OCI-LY7 (cell line): ENCODE data around the gene UBXN2A. TPM values are rescaled to one million over a fixed set of nuclear protein-coding genes. Genes with fewer than 3 reads are reported as not detected.
"Not testable (repeated sequence)": the region's sequence is repeated elsewhere in the genome, so short reads cannot be mapped to it uniquely, and the experiment has no call there.

Experiments used
- BruUV-seq: library from RNA; stranded (reverse); fragments of 400-500 nt; replicated peaks from 2 replicates; lab custom pipeline; 2021; lab: Mats Ljungman, UMichigan
- CTCF ChIA-PET: fragments of 300-600 bp; sonication (Branson Sonifier 250); formaldehyde crosslinking; loops from one replicate; lab custom pipeline; 2022; ENCODE audit warnings: antibody characterized with exemption; ENCODE audit not compliant: unreplicated experiment; lab: Charles Lee
- POLR2A ChIA-PET: fragments of 300-600 bp; sonication (Branson Sonifier 250); formaldehyde crosslinking; loops from one replicate; lab custom pipeline; 2022; ENCODE audit warnings: antibody characterized with exemption; lab: Charles Lee
- DNase-seq: peaks from one replicate; pipeline ENCODE4 v3.0.0-alpha.2; 2015; ENCODE audit warnings: low spot score
- H2AFZ ChIP-seq: fragments of 200-600 bp; sonication (generic), shearing (Covaris generic); 2 replicates; pipeline ENCODE4 v1.6.1; 2014; ENCODE audit warnings: mild to moderate bottlenecking, antibody characterized with exemption, low read length, moderate library complexity
- H3K27ac ChIP-seq: fragments of 200-600 bp; sonication (generic); 2 replicates; pipeline ENCODE4 v1.5.1; 2014; ENCODE audit warnings: mixed run types, low read depth, mild to moderate bottlenecking, moderate library complexity, low read length, inconsistent platforms; ENCODE audit not compliant: poor library complexity, severe bottlenecking
- H3K36me3 ChIP-seq: fragments of 200-600 bp; sonication (generic); 2 replicates; pipeline ENCODE4 v1.6.1; 2014; ENCODE audit warnings: mild to moderate bottlenecking, antibody characterized with exemption, low read length, moderate library complexity, mixed read lengths; ENCODE audit not compliant: insufficient read depth
- H3K4me1 ChIP-seq: fragments of 200-600 bp; sonication (generic); 2 replicates; pipeline ENCODE4 v1.5.1; 2014; ENCODE audit warnings: mild to moderate bottlenecking, low read length; ENCODE audit not compliant: insufficient read depth, poor library complexity, severe bottlenecking
- H3K4me2 ChIP-seq: fragments of 200-600 bp; sonication (generic); 2 replicates; pipeline ENCODE4 v1.6.1; 2014; ENCODE audit warnings: mild to moderate bottlenecking, low read length
- H3K4me3 ChIP-seq: fragments of 200-600 bp; sonication (generic); 2 replicates; pipeline ENCODE4 v1.5.1; 2014; ENCODE audit warnings: mild to moderate bottlenecking, low read depth, low read length; ENCODE audit not compliant: poor library complexity, severe bottlenecking
- H3K79me2 ChIP-seq: fragments of 200-600 bp; sonication (generic); 2 replicates; pipeline ENCODE4 v1.6.1; 2016; ENCODE audit warnings: low read depth, mild to moderate bottlenecking, low read length, moderate library complexity, mixed read lengths; ENCODE audit not compliant: insufficient read depth
- H3K9me2 ChIP-seq: fragments of 200-600 bp; sonication (generic); 2 replicates; pipeline ENCODE4 v1.6.1; 2016; ENCODE audit warnings: mild to moderate bottlenecking, low read length, mixed read lengths; ENCODE audit not compliant: insufficient read depth
- H3K9me3 ChIP-seq: fragments of 200-600 bp; sonication (generic); 2 replicates; pipeline ENCODE4 v1.6.1; 2014; ENCODE audit warnings: mild to moderate bottlenecking, mixed run types, low read length, mixed read lengths
- H4K20me1 ChIP-seq: fragments of 200-600 bp; sonication (generic); 2 replicates; pipeline ENCODE4 v1.6.1; 2014; ENCODE audit warnings: mild to moderate bottlenecking, antibody characterized with exemption, low read length, moderate library complexity, mixed read lengths; ENCODE audit not compliant: insufficient read depth
- EZH2phosphoT487 ChIP-seq: fragments of 200-600 bp; sonication (generic); IDR thresholded peaks from 2 replicates; pipeline ENCODE4 v1.6.1; 2018; ENCODE audit warnings: low read depth, borderline replicate concordance, mild to moderate bottlenecking, mixed run types, antibody characterized with exemption, low read length, moderate library complexity, mixed read lengths
- intact Hi-C: fragments of 100-400 bp; cut with micrococcal nuclease; formaldehyde crosslinking; loops from one replicate; pipeline ENCODE4 v1.10.0; 2022; ENCODE audit not compliant: unreplicated experiment
- total RNA-seq, 2 experiments: library from RNA; depleted of rRNA in 1 of 2; stranded (reverse); fragments of >200 nt in 1 of 2; shearing (Covaris generic) in 1 of 2; gene quantifications; 2 replicates each; pipeline ENCODE4 v1.2.3, GENCODE V29; 2014 to 2022
- TF ChIP-seq, protein P1 (sequence below): fragments of 200-600 bp; sonication (generic); conservative IDR thresholded peaks from 2 replicates; pipeline ENCODE4 v1.5.1; 2014; ENCODE audit warnings: mild to moderate bottlenecking, antibody characterized with exemption, low read length, moderate library complexity, mixed read lengths

Gene UBXN2A
- total RNA-seq, 2 experiments from 2014 or later: 10.0 to 15.4 TPM

DNA sequence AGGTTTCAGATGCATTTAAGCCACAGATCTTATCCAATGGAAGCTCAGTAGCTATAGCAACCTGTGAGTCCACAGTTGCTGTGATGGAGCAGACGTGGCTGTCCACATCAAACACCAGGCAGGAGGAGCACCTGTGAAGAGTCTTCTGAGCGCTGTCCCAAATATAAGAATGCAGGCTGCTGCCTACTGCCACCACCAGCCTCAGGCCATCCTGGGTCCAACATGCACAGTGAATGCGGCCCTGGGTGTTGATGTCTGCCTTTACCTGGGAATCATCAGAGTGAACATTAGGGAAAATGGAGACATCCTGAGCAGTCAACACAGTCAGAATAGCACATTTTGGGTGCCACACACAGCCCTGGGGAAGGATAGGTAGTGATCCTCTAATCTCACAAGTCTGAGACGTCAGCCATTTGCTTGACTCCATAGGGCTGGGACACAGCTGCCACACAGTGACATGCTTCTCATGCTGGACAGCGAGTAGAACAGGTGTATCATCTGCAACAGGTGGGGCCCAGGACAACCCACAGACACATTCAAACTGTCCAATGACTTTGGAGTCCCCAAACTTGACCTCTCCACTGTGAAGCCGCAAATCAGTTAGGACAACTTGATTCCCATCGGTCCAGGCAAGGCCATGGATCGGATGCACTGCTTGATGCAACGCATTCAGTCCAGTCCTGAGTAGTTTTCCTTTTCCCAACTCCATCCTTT is 98.7 kb downstream of the UBXN2A start:
- no peaks in the 10 kb centered on the region for H3K9me2 ChIP-seq
- CTCF ChIA-PET: no interaction called here
- H3K4me3 ChIP-seq: no peak overlapping the region
- no peak overlapping the region for H3K4me2 ChIP-seq
- peaks cover 15% of the 10 kb centered on the region for H3K79me2 ChIP-seq
- DNase-seq: no peak
- H4K20me1 ChIP-seq: 0 out of 2 replicates have a peak, but pooled peaks cover under 1% of the 10 kb centered on the region
- H2AFZ ChIP-seq: no peak overlapping the region
- TF ChIP-seq, protein P1, sequence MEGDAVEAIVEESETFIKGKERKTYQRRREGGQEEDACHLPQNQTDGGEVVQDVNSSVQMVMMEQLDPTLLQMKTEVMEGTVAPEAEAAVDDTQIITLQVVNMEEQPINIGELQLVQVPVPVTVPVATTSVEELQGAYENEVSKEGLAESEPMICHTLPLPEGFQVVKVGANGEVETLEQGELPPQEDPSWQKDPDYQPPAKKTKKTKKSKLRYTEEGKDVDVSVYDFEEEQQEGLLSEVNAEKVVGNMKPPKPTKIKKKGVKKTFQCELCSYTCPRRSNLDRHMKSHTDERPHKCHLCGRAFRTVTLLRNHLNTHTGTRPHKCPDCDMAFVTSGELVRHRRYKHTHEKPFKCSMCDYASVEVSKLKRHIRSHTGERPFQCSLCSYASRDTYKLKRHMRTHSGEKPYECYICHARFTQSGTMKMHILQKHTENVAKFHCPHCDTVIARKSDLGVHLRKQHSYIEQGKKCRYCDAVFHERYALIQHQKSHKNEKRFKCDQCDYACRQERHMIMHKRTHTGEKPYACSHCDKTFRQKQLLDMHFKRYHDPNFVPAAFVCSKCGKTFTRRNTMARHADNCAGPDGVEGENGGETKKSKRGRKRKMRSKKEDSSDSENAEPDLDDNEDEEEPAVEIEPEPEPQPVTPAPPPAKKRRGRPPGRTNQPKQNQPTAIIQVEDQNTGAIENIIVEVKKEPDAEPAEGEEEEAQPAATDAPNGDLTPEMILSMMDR: no peak
- TF ChIP-seq EZH2phosphoT487: no peak
- no TSS peak for BruUV-seq
- H3K9me3 ChIP-seq: no peaks in the 10 kb centered on the region
- peaks cover 40% of the 10 kb centered on the region for H3K36me3 ChIP-seq
- no peaks in the 10 kb centered on the region for H3K4me1 ChIP-seq
- POLR2A ChIA-PET: no interaction called here
- H3K27ac ChIP-seq: no peak overlapping the region
- intact Hi-C loops: no loop called here

DNA sequence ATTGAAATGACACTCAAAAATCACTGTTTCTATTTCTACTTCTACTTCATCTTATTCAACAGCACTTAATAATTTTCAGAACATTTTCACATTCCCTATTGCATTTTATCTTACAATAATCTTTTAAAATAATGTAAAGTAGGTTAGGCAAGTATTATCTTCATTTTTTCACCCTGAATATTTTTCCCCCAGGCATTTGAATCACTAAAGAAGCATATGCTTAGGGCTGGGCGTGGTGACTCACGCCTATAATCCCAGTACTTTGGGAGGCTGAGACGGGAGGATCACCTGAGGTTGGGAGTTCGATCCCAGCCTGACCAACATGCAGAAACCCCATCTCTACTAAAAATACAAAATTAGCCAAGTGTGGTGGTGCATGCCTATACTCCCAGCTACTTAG is 100.2 kb downstream of the UBXN2A start:
- Histone ChIP-seq H3K4me1 (peaks cover under 1% of the 10 kb centered on the region), H3K4me3 (no peak overlapping the region), H3K27ac (no peak overlapping the region), H3K36me3 (peaks cover 36% of the 10 kb centered on the region), H3K9me2 (no peaks in the 10 kb centered on the region), H4K20me1 (no peaks in the 10 kb centered on the region), H3K9me3 (no peaks in the 10 kb centered on the region), H3K79me2 (peaks cover 9% of the 10 kb centered on the region; the same call in 1 of the 2 replicates), H3K4me2 (no peak overlapping the region), H2AFZ (no peak overlapping the region)
- ChIA-PET POLR2A (interaction anchor here (1.0 kb wide), 1 partner anchor 11 kb away, joined by 6 read pairs; no protein-coding TSS in a partner anchor), CTCF (no interaction called here)
- TF ChIP-seq, protein P1: no peak
- no peak for TF ChIP-seq EZH2phosphoT487
- no TSS peak for BruUV-seq
- intact Hi-C loops: no loop called here
- no peak for DNase-seq

DNA sequence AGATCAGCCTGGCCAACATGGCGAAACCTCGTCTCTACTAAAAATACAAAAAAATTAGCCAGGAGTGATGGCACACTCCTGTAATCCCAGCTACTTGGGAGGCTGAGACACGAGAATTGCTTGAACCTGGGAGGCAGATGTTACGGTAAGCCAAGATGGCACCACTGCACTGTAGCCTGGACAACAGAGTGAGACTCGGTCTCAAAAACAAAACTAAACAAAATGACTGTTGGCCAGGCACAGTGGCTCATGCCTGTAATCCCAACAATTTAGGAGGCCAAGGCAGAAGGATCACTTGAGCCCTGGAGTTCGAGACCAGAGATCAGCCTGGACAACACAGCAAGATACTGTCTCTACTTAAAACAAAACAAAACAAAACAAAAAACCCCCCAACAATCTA is 102.9 kb downstream of the UBXN2A start:
- H3K9me2 ChIP-seq, H2AFZ ChIP-seq, BruUV-seq, H3K4me2 ChIP-seq, H4K20me1 ChIP-seq, intact Hi-C loops, H3K27ac ChIP-seq, H3K9me3 ChIP-seq, DNase-seq, CTCF ChIA-PET, H3K4me3 ChIP-seq: not testable (repeated sequence)
- POLR2A ChIA-PET: interaction anchor here (0.5 to 0.6 kb wide), 2 partner anchors 98 to 115 kb away, joined by 3 to 4 read pairs; no protein-coding TSS in a partner anchor
- Histone ChIP-seq H3K36me3 (peaks cover 14% of the 10 kb centered on the region), H3K79me2 (peaks cover 20% of the 10 kb centered on the region), H3K4me1 (peaks cover 17% of the 10 kb centered on the region)
